HepG2 (cell line): ENCODE results near the gene SLC7A4. TPM values are rescaled to one million over a fixed set of nuclear protein-coding genes. Genes with fewer than 3 reads are reported as not detected.
A peak's percentile ranks its signal among the peaks of the same experiment; 100 is the strongest.

ENCODE experiments used
- ATAC-seq: fragments of 200-7000 bp; cut with Tn5 transposase; 3 replicates; pipeline ENCODE4 v1.9.1; 2020; ENCODE audit warnings: mild to moderate bottlenecking, moderate library complexity
- BruUV-seq: library from RNA; stranded (reverse); fragments of 400-500 nt; replicated peaks from 2 replicates; lab custom pipeline; 2021; lab: Mats Ljungman, UMichigan
- CTCF ChIA-PET: fragments of 300-600 bp; formaldehyde crosslinking; extraction: SDS; loops from one replicate; lab custom pipeline; 2021; ENCODE audit warnings: low total read pairs, inconsistent platforms, low intra/inter-chr PET ratio; lab: Yijun Ruan, JAX
- POLR2A ChIA-PET: fragments of 350-600 bp; sonication (Branson Sonifier 250); formaldehyde crosslinking; loops from one replicate; lab custom pipeline; 2020; ENCODE audit warnings: antibody characterized with exemption, inconsistent platforms; lab: Yijun Ruan, JAX
- DNase-seq: peaks from one replicate; pipeline ENCODE4 v3.0.0-alpha.2; 2015; ENCODE audit warnings: low spot score
- FAIRE-seq: peaks from 3 replicates; lab custom pipeline; 2011; peaks lifted over from hg19 to GRCh38; lab: Jason Lieb, UNC
- H2AFZ ChIP-seq: one replicate; pipeline ENCODE4 v1.6.1; 2011; ENCODE audit warnings: low read length, inconsistent platforms
- H3K27ac ChIP-seq: fragments of 300-600 bp; 3 replicates; pipeline ENCODE4 v1.8.0; 2011; ENCODE audit warnings: mixed run types, mild to moderate bottlenecking, mixed read lengths, low read length, inconsistent platforms; ENCODE audit not compliant: insufficient read depth; ENCODE audit errors: extremely low read length
- H3K27me3 ChIP-seq, 2 experiments: fragments of 200-600 bp in 1 of 2; 2 replicates in 1 of 2; 3 replicates in 1 of 2; pipeline versions ENCODE4 v1.6.0 to v1.8.0; 2011; ENCODE audit warnings: low read length in 2 of 2, mild to moderate bottlenecking in 2 of 2, moderate library complexity in 2 of 2, inconsistent platforms in 1 of 2; ENCODE audit not compliant: insufficient read depth in 2 of 2, control insufficient read depth in 1 of 2
- H3K36me3 ChIP-seq, 2 experiments: fragments of 200-600 bp in 1 of 2; replicated peaks in 1 of 2; 2 replicates in 1 of 2; 3 replicates in 1 of 2; pipeline versions ENCODE4 v1.5.1 to v1.8.0; 2011; ENCODE audit warnings: low read length in 2 of 2, inconsistent platforms in 1 of 2; ENCODE audit not compliant: insufficient read depth in 2 of 2, control insufficient read depth in 1 of 2
- H3K4me1 ChIP-seq: 2 replicates; pipeline ENCODE4 v1.5.1; 2012; ENCODE audit warnings: low read length, inconsistent platforms; ENCODE audit not compliant: insufficient read depth
- H3K4me2 ChIP-seq: 2 replicates; pipeline ENCODE4 v1.6.0; 2011; ENCODE audit warnings: low read depth, low read length, inconsistent platforms
- H3K4me3 ChIP-seq, 3 experiments: fragments of 200-600 bp in 1 of 3; sonication (generic), shearing (Covaris generic) in 1 of 3; replicated peaks in 1 of 3; 2 replicates each; pipeline ENCODE4 v1.5.1; 2011 to 2016; ENCODE audit warnings: low read length in 3 of 3, inconsistent platforms in 2 of 3, low read depth in 2 of 3, mild to moderate bottlenecking in 2 of 3, control low read depth in 1 of 3, mixed read lengths in 1 of 3; ENCODE audit not compliant: insufficient read depth in 1 of 3
- H3K79me2 ChIP-seq: one replicate; pipeline ENCODE4 v1.6.1; 2011; ENCODE audit warnings: low read length, inconsistent platforms; ENCODE audit not compliant: insufficient read depth
- H3K9ac ChIP-seq: 2 replicates; pipeline ENCODE4 v1.6.0; 2011; ENCODE audit warnings: mild to moderate bottlenecking, low read depth, low read length, inconsistent platforms; ENCODE audit not compliant: insufficient read depth
- H3K9me3 ChIP-seq: 2 replicates; pipeline ENCODE4 v1.5.1; 2012; ENCODE audit warnings: mild to moderate bottlenecking, low read length
- H4K20me1 ChIP-seq: 2 replicates; pipeline ENCODE4 v1.6.0; 2011; ENCODE audit warnings: inconsistent platforms, mild to moderate bottlenecking, low read length, moderate library complexity; ENCODE audit not compliant: insufficient read depth
- AGO1 ChIP-seq: fragments of 200-400 bp; formaldehyde crosslinking; IDR thresholded peaks from 2 replicates; pipeline ENCODE4 v1.6.1; 2017; ENCODE audit warnings: mild to moderate bottlenecking, low read depth, low read length, moderate library complexity; ENCODE audit not compliant: poor library complexity, severe bottlenecking
- AGO2 ChIP-seq: fragments of 200-400 bp; formaldehyde crosslinking; optimal IDR thresholded peaks from 2 replicates; pipeline ENCODE3; 2017; ENCODE audit warnings: mild to moderate bottlenecking, low read depth, low read length, moderate library complexity
- AKAP8 ChIP-seq: sonication (generic); formaldehyde crosslinking; IDR thresholded peaks from 2 replicates; pipeline ENCODE4 v1.5.1; 2020; ENCODE audit warnings: mild to moderate bottlenecking, missing genetic modification reagents
- ETV6 ChIP-seq: sonication (generic); formaldehyde crosslinking; conservative IDR thresholded peaks from 2 replicates; pipeline ENCODE4 v1.4.0; 2020; ENCODE audit warnings: missing genetic modification reagents
- HMGXB3 ChIP-seq: sonication (generic); formaldehyde crosslinking; IDR thresholded peaks from 2 replicates; pipeline ENCODE4 v1.4.0; 2020; ENCODE audit warnings: missing genetic modification reagents, borderline replicate concordance
- POLR2G ChIP-seq: fragments of 200-400 bp; formaldehyde crosslinking; IDR thresholded peaks from 2 replicates; pipeline ENCODE4 v1.6.1; 2018; ENCODE audit warnings: mild to moderate bottlenecking, low read depth, low read length, moderate library complexity
- RBFOX2 ChIP-seq: fragments of 200-400 bp; formaldehyde crosslinking; IDR thresholded peaks from 2 replicates; pipeline ENCODE4 v1.6.1; 2017; ENCODE audit warnings: low read depth, mild to moderate bottlenecking, low read length
- RBM22 ChIP-seq: fragments of 200-400 bp; formaldehyde crosslinking; optimal IDR thresholded peaks from 2 replicates; pipeline ENCODE3; 2017; ENCODE audit warnings: mild to moderate bottlenecking, low read length, moderate library complexity
- RBM39 ChIP-seq: fragments of 200-400 bp; formaldehyde crosslinking; IDR thresholded peaks from one replicate; pipeline ENCODE4 v1.6.1; 2018; ENCODE audit warnings: antibody characterized with exemption, mild to moderate bottlenecking, low read depth, low read length; ENCODE audit not compliant: poor library complexity, severe bottlenecking
- RELA ChIP-seq: sonication (generic); formaldehyde crosslinking; IDR thresholded peaks from 2 replicates; pipeline ENCODE4 v1.4.0; 2020; ENCODE audit warnings: missing genetic modification reagents
- ZC3H13 ChIP-seq: sonication (generic); formaldehyde crosslinking; IDR thresholded peaks from 2 replicates; pipeline ENCODE4 v1.8.1; 2023; ENCODE audit warnings: mild to moderate bottlenecking, missing genetic modification reagents, moderate library complexity
- ZFP91 ChIP-seq: sonication (generic); formaldehyde crosslinking; IDR thresholded peaks from 2 replicates; pipeline ENCODE4 v1.9.0; 2022; ENCODE audit warnings: missing genetic modification reagents, mild to moderate bottlenecking, borderline replicate concordance
- WGBS: methylation state at CpG from one replicate; pipeline ENCODE4 v1.1.6; 2017; ENCODE audit warnings: low lambda C conversion rate; 5-methylcytosine and 5-hydroxymethylcytosine counted together
- in situ Hi-C: cut with HindIII; loops from 2 replicates; pipeline ENCODE4 v1.10.0; 2017; ENCODE audit warnings: low pct_unique_long_range_greater_than_20kb; ENCODE audit not compliant: extremely low pct_ligation_motif_present
- intact Hi-C: fragments of 100-400 bp; cut with micrococcal nuclease; formaldehyde crosslinking; loops from one replicate; pipeline ENCODE4 v1.10.0; 2022; ENCODE audit not compliant: unreplicated experiment
- polyA plus RNA-seq, 8 experiments: library from polyadenylated mRNA; depleted of rRNA in 3 of 8; stranded (reverse) in 7 of 8; unstranded in 1 of 8; fragments of >200 nt; fragmentation: Illumina TruSeq in 4 of 8; extraction: Trizol in 4 of 8; gene quantifications; 2 replicates each; pipeline versions ENCODE4 v1.2.1 to v1.2.3, GENCODE V29; 2011 to 2016; ENCODE audit warnings: low read depth in 4 of 8, missing spikeins in 1 of 8, mixed read lengths in 1 of 8; ENCODE audit not compliant: insufficient read depth in 1 of 8
- total RNA-seq, 5 experiments: library from RNA; depleted of rRNA; stranded (reverse); fragments of >200 nt; fragmentation: Illumina TruSeq; extraction: Trizol; gene quantifications; 2 replicates each; pipeline ENCODE4 v1.2.3, GENCODE V29; 2016; ENCODE audit warnings: low read depth in 1 of 5

SLC7A4 gene
- total and polyA plus RNA-seq, 2 of the 13 experiments (the other 11 are each of a cell fraction or from before 2014, with no cell fraction given): not detected

GRCh38 chr22:21000207-21000986, 32.0 kb downstream of the SLC7A4 start (continued):
- TF ChIP-seq ZFP91 (CRISPR knock-in tag): no peak
- no peak for TF ChIP-seq ETV6 (CRISPR knock-in tag)

- WGBS: 86% methylated on average over 2 of the region's 27 CpGs
- Histone ChIP-seq H3K9me3 (no peaks in the 10 kb centered on the region), H2AFZ (no peak overlapping the region), H3K79me2 (peaks cover 18% of the 10 kb centered on the region), H4K20me1 (0 out of 2 replicates have a peak, but pooled peaks cover 2% of the 10 kb centered on the region), H3K4me2 (0 out of 2 replicates have a peak overlapping the region, but pooled peaks have one; percentile 95), H3K27ac (no peak overlapping the region), H3K36me3 (peaks cover 8 to 35% of the 10 kb centered on the region in 2 experiments), H3K4me3 (peak overlapping the region in 1 of 3 experiments; percentile 89; a peak in 1 of 6 replicates), H3K4me1 (peaks cover 30% of the 10 kb centered on the region), H3K27me3 (no peaks in the 10 kb centered on the region), H3K9ac (peak overlapping the region; percentile 14; the same call in 1 of the 2 replicates)
- no TSS peak for BruUV-seq
- ChIA-PET POLR2A (interaction anchor here (0.6 to 3.3 kb wide), 5 partner anchors 15 to 49 kb away, joined by 3 to 20 read pairs (median 3); partner anchors contain the start of genes LZTR1 and P2RX6), CTCF (no interaction called here)
- ATAC-seq: no peak
- intact Hi-C loops: no loop called here
- DNase-seq: no peak
- no peak for FAIRE-seq
- in situ Hi-C loops: no loop called here
- TF ChIP-seq HMGXB3 (CRISPR knock-in tag) (no peak), ZC3H13 (CRISPR knock-in tag) (0 out of 2 replicates have a peak, but pooled peaks have one; percentile 44), RBFOX2 (peak; percentile 76), POLR2G (peak; percentile 6), AGO2 (peak; percentile 95), RELA (CRISPR knock-in tag) (no peak), AGO1 (peak; percentile 72), RBM22 (peak; percentile 64), RBM39 (peak; percentile 18), AKAP8 (peak; percentile 25; the same call in 1 of the 2 replicates)
Measured at GRCh38 chr22:20999350-21000206, 32.8 kb downstream of the SLC7A4 start.
